Naive thymus-derived CD8-positive, alpha-beta T cell (primary cell): ENCODE results near the gene REM2. TPM values are rescaled to one million over a fixed set of nuclear protein-coding genes. Genes with fewer than 3 reads are reported as not detected.
A peak's percentile ranks its signal among the peaks of the same experiment; 100 is the strongest.
"Not testable (repeated sequence)": the region's sequence is repeated elsewhere in the genome, so short reads cannot be mapped to it uniquely, and the experiment has no call there.

Source experiments
- ATAC-seq, 2 donors: fragments of 150-1000 bp; cut with Tn5 transposase in 1 of 2; sonication (Bioruptor Pico), chemical (Tn5 transposase) in 1 of 2; 1 replicate in 1 of 2; 2 replicates in 1 of 2; pipeline ENCODE4 v1.10.0; 2021; ENCODE audit warnings: mild to moderate bottlenecking in 2 of 2, moderate library complexity in 2 of 2
- POLR2A ChIA-PET: fragments of 350-600 bp; sonication (Branson Sonifier 250); formaldehyde crosslinking; loops from one replicate; lab custom pipeline; 2021; ENCODE audit warnings: antibody characterized with exemption; lab: Charles Lee
- DNase-seq, 10 donors: peaks; one replicate each; pipeline versions ENCODE4 v3.0.0 to v3.0.0-alpha.2; 2020 to 2022
- H3K27ac Mint-ChIP-seq, 10 donors: one replicate each; pipeline ENCODE4 v1.8.0; 2020 to 2022; ENCODE audit warnings: mild to moderate bottlenecking in 10 of 10, mixed read lengths in 10 of 10, moderate library complexity in 4 of 10, inconsistent platforms in 1 of 10
- H3K27me3 Mint-ChIP-seq, 5 donors: one replicate each; pipeline ENCODE4 v1.8.0; 2021 to 2022; ENCODE audit warnings: mixed read lengths in 5 of 5
- H3K36me3 Mint-ChIP-seq, 3 donors: one replicate each; pipeline ENCODE4 v1.8.0; 2020 to 2022; ENCODE audit warnings: mixed read lengths in 3 of 3, mild to moderate bottlenecking in 2 of 3, inconsistent platforms in 1 of 3
- H3K4me1 Mint-ChIP-seq, 4 donors: one replicate each; pipeline ENCODE4 v1.8.0; 2021 to 2022; ENCODE audit warnings: mixed read lengths in 4 of 4
- H3K4me3 Mint-ChIP-seq, 10 donors: one replicate each; pipeline ENCODE4 v1.8.0; 2020 to 2022; ENCODE audit warnings: mild to moderate bottlenecking in 10 of 10, mixed read lengths in 10 of 10, moderate library complexity in 6 of 10, inconsistent platforms in 1 of 10
- H3K9me3 Mint-ChIP-seq, 9 donors: one replicate each; pipeline ENCODE4 v1.8.0; 2020 to 2022; ENCODE audit warnings: mixed read lengths in 9 of 9, mild to moderate bottlenecking in 3 of 9, inconsistent platforms in 1 of 9, moderate library complexity in 1 of 9
- polyA plus RNA-seq, 3 donors: library from polyadenylated mRNA; unstranded; fragments of 300-500 nt; fragmentation: Illumina TruSeq; gene quantifications; one replicate each; pipeline ENCODE4 v1.2.3, GENCODE V29; 2021
- total RNA-seq, 8 experiments: library from RNA in 2 of 8; stranded (reverse) in 2 of 8; gene quantifications; one replicate each; pipeline ENCODE4 v1.2.3 and lab custom pipeline; 2021 to 2026

Gene REM2
- total and polyA plus RNA-seq, 5 experiments from 2014 or later, result 0.15 to 5.7 (median 0.72) TPM

DNA sequence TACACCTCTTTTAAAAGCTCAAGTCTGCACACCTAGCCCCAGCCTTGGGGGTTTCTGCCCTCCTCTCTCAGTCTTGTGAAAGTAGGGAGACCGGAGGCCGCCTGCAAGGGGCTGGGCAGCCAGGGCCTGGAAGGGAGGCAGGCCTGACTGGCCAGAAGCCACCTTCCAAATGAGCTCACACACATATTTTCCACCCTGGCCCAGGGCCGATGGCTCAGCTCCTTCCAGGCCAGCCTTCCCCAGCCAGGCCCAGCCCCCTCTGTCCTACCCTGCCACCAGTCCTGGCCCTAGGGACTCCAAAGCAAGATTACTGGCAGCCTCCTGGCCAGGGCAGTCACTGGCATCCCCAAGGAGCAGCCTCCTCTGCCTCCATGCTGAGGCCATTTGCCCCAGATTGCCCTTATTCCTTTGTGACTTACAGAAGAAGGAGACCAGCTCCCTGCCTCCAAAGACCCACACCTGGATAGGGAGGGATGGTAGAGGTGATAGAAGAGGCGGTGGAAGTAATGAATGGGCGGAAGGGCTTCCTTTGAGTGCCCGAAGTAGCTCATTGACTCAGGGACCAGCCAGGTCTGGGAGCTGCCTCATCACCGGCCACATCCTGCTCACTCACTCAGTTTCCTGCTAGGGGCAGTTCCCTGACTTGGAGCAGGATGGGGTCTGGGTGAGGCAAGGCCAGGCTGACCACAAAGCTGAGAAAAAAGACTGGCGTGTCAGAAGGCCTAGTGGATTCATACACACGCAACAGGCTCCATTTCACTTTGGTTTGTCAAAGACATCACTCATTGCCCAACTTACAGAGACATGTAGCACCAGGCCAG lies 31.9 kb upstream of the REM2 start:
- H3K27me3 Mint-ChIP-seq, result peaks cover 6 to 36% (median 14%) of the 10 kb centered on the region in 5 donors
- H3K4me1 Mint-ChIP-seq, result peaks cover 6 to 13% (median 8%) of the 10 kb centered on the region in 4 donors
- H3K9me3 Mint-ChIP-seq, result no peaks in the 10 kb centered on the region
- H3K36me3 Mint-ChIP-seq, result no peaks in the 10 kb centered on the region
- ATAC-seq (no peak), DNase-seq (no peak)
- no peak overlapping the region for H3K4me3 Mint-ChIP-seq
- no peak overlapping the region for H3K27ac Mint-ChIP-seq
- POLR2A ChIA-PET, result interaction anchor here (0.6 to 5.0 kb wide), 6 partner anchors 9 to 57 kb away, joined by 3 to 30 read pairs (median 3); no protein-coding TSS in a partner anchor

DNA sequence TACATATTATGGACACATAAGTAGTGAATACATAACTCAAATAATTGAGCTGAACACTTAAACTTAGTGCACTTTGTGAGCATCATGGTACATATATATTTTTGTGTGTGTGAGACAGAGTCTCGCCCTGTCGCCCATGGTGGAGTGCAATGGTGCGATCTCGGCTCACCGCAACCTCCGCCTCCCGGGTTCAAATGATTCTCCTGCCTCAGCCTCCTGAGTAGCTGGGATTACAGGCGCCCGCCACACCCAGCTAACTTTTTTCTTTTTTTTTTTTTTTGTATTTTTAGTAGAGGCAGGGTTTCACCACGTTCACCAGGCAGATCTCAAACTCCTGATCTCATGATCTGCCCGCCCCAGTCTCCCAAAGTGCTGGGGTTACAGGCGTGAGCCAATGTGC lies 30.8 kb upstream of the REM2 start:
- not testable (repeated sequence) for ATAC-seq, H3K27ac Mint-ChIP-seq, H3K36me3 Mint-ChIP-seq, H3K4me3 Mint-ChIP-seq, DNase-seq, H3K9me3 Mint-ChIP-seq
- POLR2A ChIA-PET, result interaction anchor here (0.6 to 5.0 kb wide), 5 partner anchors 14 to 282 kb away, joined by 3 to 30 read pairs (median 4); no protein-coding TSS in a partner anchor
- Mint-ChIP-seq H3K27me3 (peaks cover 6 to 32% (median 10%) of the 10 kb centered on the region in 5 donors), H3K4me1 (peaks cover 8 to 17% (median 9%) of the 10 kb centered on the region in 4 donors)

DNA sequence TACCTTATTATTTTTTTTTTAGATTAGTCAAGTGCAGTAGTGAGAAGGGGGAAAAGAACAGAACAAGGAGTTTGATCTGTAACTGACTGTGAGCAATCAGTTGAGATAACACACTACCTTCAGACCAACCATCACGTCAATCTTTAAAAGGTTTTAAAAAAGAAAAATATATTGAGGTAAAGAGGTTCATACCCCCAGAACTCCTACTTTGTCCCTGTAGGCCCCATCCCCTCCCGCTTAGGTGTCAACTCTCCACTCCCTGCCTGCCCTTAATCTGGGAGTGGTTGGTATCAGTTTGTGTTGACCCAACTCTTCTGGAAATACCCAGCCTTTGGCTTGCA lies 30.5 kb upstream of the REM2 start:
- peaks cover 8 to 20% (median 11%) of the 10 kb centered on the region in 4 donors for H3K4me1 Mint-ChIP-seq
- POLR2A ChIA-PET, result interaction anchor here (0.6 to 5.0 kb wide), 7 partner anchors 13 to 296 kb away, joined by 4 to 30 read pairs (median 6); partner anchors contain the start of gene LRP10
- no peak for ATAC-seq
- H3K27ac Mint-ChIP-seq, result peak overlapping the region in 4 of 10 donors; percentile 53 to 86 (median 80)
- no peak for DNase-seq
- H3K9me3 Mint-ChIP-seq, result no peaks in the 10 kb centered on the region
- H3K4me3 Mint-ChIP-seq, result peak overlapping the region in 1 of 10 donors; percentile 86
- peaks cover 7 to 29% (median 10%) of the 10 kb centered on the region in 5 donors for H3K27me3 Mint-ChIP-seq
- no peaks in the 10 kb centered on the region for H3K36me3 Mint-ChIP-seq

DNA sequence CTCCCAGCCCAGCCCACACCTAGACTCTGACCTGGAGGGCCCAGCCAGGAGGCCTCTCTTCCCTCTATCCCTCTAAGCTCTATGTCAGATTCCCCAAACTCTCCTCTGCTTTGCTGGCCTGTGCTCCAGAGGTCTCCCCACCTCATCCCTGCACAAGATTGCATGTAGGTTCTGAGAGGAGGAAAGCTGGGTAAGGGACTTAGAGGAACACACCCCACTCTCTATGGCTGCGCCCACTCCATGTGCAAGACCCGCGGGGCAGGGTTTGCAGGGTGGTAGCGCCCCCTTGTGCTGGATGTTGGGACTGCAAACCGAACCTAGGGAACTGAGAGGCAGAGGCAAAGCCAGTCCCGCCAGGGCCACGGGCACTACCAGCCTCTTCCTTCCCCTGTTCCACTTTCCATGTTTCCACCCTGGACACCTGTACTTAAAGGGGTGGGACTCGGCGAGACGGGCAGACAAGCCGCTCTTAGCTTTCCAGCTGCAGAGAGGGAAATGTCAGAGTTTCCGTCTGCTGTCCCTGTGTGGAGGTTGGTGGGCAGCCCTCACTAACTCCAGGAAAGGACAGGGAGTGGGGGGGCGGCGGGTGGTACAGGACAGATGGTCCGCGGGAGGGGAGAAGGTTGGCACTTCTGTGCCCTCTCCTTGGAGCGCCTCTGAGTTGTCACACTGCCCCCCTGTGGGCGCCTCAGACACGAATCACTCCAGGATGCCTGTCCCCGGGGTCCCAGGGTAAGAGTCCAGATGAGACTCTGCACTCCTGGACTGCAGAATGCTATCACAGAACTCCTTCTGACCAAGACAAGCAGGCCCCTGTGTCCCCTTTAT lies 29.9 kb upstream of the REM2 start:
- ATAC-seq (peak; percentile 93 to 94), DNase-seq (peak; percentile 80 to 97 (median 88))
- no peaks in the 10 kb centered on the region for H3K36me3 Mint-ChIP-seq
- peak overlapping the region in 9 of 10 donors; percentile 48 to 86 (median 77) for H3K27ac Mint-ChIP-seq
- POLR2A ChIA-PET, result interaction anchor here (0.6 to 5.0 kb wide), 9 partner anchors 13 to 296 kb away, joined by 4 to 30 read pairs (median 5); partner anchors contain the start of gene LRP10
- H3K27me3 Mint-ChIP-seq, result peaks cover 7 to 23% (median 10%) of the 10 kb centered on the region in 5 donors
- no peaks in the 10 kb centered on the region for H3K9me3 Mint-ChIP-seq
- peaks cover 8 to 26% (median 14%) of the 10 kb centered on the region in 4 donors for H3K4me1 Mint-ChIP-seq
- peak overlapping the region; percentile 76 to 91 (median 85) for H3K4me3 Mint-ChIP-seq

DNA sequence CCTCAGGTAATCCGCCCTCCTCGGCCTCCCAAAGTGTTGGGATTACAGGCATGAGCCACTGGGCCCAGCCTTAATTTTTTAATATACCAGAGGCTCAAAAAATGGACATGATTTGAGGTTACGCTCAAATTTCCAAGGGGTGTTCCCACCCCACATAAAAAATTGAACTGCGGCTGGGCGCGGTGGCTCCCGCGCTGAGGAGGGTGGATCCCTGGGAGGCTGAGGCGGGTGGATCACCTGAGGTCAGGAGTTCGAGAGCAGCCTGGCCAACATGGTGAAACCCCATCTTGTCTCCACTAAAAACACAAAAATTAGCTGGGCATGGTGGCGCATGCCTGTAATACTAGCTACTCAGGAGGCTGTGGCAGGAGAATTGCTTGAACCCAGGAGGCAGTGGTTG lies 28.7 kb upstream of the REM2 start:
- Mint-ChIP-seq H3K27me3 (peaks cover 5 to 12% (median 10%) of the 10 kb centered on the region in 5 donors), H3K4me1 (peaks cover 10 to 34% (median 23%) of the 10 kb centered on the region in 4 donors)
- POLR2A ChIA-PET, result interaction anchor here (0.7 to 3.5 kb wide), 7 partner anchors 11 to 297 kb away, joined by 3 to 15 read pairs (median 5); partner anchors contain the start of gene LRP10
- not testable (repeated sequence) for DNase-seq, H3K27ac Mint-ChIP-seq, H3K36me3 Mint-ChIP-seq, ATAC-seq, H3K4me3 Mint-ChIP-seq, H3K9me3 Mint-ChIP-seq

DNA sequence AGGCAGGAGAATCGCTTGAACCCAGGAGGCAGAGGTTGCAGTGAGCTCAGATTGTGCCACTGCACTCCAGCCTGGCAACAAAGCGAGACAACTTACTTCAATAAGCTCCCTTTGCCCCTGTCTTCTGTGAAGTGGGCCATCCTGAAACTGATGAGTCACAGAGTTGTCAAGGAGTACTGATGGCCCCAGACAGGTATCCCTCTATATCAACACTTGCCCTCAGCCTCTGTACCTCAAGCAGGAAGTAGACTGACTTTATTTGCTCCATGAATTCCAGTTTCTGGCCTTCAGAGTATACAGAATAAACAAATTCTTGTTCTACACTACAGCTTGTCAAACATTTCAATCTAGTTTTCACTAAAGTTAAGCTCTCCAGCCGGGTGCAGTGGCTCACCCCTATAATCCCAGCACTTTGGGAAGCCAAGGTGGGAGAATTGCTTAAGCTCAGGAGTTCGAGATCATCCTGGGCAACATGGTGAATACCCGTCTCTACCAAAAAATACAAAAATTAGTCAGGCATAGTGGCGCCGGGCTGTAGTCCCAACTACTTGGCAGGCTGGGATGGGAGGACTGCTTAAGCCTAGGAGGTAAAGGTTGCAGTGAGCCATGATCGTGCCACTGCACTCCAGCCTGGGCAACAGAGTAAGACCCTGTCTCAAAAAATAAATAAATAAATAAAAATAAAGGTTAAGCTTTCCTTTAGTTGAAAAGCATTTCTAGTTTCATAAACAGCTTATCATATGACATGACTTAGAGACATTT lies 27.9 kb upstream of the REM2 start:
- DNase-seq, result no peak
- POLR2A ChIA-PET, result interaction anchor here (0.6 to 3.5 kb wide), 7 partner anchors 10 to 298 kb away, joined by 3 to 15 read pairs (median 3); no protein-coding TSS in a partner anchor
- H3K4me1 Mint-ChIP-seq, result peaks cover 10 to 34% (median 23%) of the 10 kb centered on the region in 4 donors
- ATAC-seq, result no peak
- H3K27ac Mint-ChIP-seq, result peak overlapping the region in 1 of 10 donors; percentile 9
- H3K4me3 Mint-ChIP-seq, result peak overlapping the region in 2 of 10 donors; percentile 31 to 42
- peaks cover 5 to 12% (median 11%) of the 10 kb centered on the region in 5 donors for H3K27me3 Mint-ChIP-seq
- no peaks in the 10 kb centered on the region for H3K36me3 Mint-ChIP-seq
- H3K9me3 Mint-ChIP-seq, result no peaks in the 10 kb centered on the region

DNA sequence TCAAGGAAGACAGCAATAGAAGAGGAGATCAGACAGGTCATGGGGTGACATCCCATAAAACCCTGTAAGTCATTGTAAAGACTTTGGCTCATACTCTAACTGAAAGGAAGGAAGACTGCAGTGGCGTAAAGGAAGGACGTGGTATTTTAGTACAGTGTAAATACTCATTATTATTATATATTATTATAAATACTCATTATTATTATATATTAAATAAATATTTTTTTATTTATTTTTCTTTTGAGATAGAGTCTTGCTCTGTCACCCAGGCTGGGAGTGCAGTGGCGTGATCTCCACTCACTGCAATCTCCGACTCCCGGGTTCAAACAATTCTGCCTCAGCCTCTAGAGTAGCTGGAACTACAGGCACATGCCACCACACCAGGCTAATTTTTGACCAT lies 26.6 kb upstream of the REM2 start:
- H3K36me3 Mint-ChIP-seq, result no peaks in the 10 kb centered on the region
- ATAC-seq, result no peak
- H3K9me3 Mint-ChIP-seq, result no peaks in the 10 kb centered on the region
- DNase-seq, result no peak
- H3K27me3 Mint-ChIP-seq, result peaks cover 5 to 17% (median 11%) of the 10 kb centered on the region in 5 donors
- peak overlapping the region in 1 of 10 donors; percentile 23 for H3K27ac Mint-ChIP-seq
- peaks cover 10 to 34% (median 24%) of the 10 kb centered on the region in 4 donors for H3K4me1 Mint-ChIP-seq
- POLR2A ChIA-PET, result interaction anchor here (1.8 to 6.1 kb wide), 2 partner anchors 25 to 286 kb away, joined by 8 to 24 read pairs; partner anchors contain the start of gene REM2
- H3K4me3 Mint-ChIP-seq, result no peak overlapping the region

DNA sequence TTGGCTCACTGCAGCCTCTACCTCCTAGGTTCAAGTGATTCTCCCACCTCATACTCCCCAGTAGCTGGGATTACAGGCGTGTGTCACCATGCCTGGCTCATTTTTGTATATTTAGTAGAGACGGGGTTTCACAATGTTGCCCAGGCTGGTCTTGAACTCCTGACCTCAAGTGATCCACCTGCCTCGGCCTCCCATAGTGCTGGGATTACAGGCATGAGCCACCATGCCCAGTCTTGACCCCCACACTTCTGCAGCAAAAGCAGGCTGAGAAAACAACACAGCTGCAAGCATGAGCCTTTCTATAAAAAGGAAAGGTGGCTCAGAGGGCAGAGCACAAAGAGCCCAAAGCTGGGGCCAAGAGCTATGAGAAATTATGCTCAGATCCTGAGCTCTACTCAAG lies 22.6 kb upstream of the REM2 start:
- POLR2A ChIA-PET, result interaction anchor here (0.6 to 6.1 kb wide), 8 partner anchors 9 to 47 kb away, joined by 3 to 24 read pairs (median 4); partner anchors contain the start of gene REM2
- peak in 1 of 10 donors; percentile 16 for DNase-seq
- H3K9me3 Mint-ChIP-seq, H3K27ac Mint-ChIP-seq, ATAC-seq, H3K4me3 Mint-ChIP-seq, H3K36me3 Mint-ChIP-seq: not testable (repeated sequence)
- Mint-ChIP-seq H3K4me1 (peaks cover 7 to 32% (median 20%) of the 10 kb centered on the region in 4 donors), H3K27me3 (peaks cover 5 to 26% (median 17%) of the 10 kb centered on the region in 5 donors)

DNA sequence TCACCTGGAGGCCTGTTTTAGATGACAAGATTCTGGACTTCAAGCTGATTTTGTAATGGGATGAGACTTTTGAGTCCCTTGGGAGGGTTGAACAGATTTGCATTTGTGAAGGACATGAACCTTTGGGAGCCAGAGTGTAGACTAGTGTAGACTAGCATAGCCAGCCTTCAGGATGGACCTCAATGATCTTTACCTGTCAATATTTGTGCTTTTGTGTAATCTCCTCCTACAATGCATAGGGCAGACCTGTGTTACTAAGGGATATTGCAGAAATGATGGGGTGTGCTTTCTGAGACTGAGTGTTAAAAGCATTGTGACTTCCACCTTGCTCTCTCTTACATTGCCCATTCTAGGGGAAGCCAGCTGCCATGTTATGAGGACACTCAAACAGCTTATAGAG lies 21.4 kb upstream of the REM2 start:
- Mint-ChIP-seq H3K27ac (no peak overlapping the region), H3K36me3 (no peaks in the 10 kb centered on the region), H3K27me3 (peaks cover 0 to 14% (median 11%) of the 10 kb centered on the region in 5 donors), H3K9me3 (no peaks in the 10 kb centered on the region), H3K4me3 (no peak overlapping the region), H3K4me1 (peaks cover 6 to 23% (median 19%) of the 10 kb centered on the region in 4 donors)
- ATAC-seq (no peak), DNase-seq (no peak)
- POLR2A ChIA-PET, result interaction anchor here (0.6 to 6.1 kb wide), 4 partner anchors 11 to 290 kb away, joined by 3 to 24 read pairs (median 6); partner anchors contain the start of genes MRPL52 and REM2

DNA sequence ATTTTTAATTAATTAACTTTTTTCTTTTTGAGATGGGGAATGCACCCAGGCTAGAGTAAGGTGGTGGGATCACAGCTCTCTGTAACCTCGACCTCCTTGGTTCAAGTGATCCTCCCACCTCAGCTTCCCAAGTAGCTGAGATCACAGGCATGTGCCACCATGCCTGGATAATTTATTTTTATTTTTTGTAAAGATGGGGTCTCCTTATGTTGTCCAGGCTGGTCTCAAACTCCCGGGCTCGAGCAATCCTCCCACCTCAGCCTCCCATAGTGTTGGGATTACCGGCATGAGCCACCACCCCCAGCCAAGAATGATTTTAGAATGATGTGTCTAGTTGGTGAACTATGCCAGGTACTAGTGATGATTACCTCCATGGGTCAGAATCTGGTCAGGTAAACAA lies 18.0 kb upstream of the REM2 start:
- H3K36me3 Mint-ChIP-seq, result no peaks in the 10 kb centered on the region
- peak overlapping the region in 2 of 10 donors; percentile 24 to 87 for H3K27ac Mint-ChIP-seq
- H3K4me1 Mint-ChIP-seq, result peaks cover 5 to 12% (median 6%) of the 10 kb centered on the region in 4 donors
- DNase-seq (peak in 1 of 10 donors; percentile 28), ATAC-seq (no peak)
- peaks cover 0 to 13% (median 6%) of the 10 kb centered on the region in 5 donors for H3K27me3 Mint-ChIP-seq
- H3K9me3 Mint-ChIP-seq, result no peaks in the 10 kb centered on the region
- POLR2A ChIA-PET, result interaction anchor here (0.6 to 1.5 kb wide), 2 partner anchors 11 to 49 kb away, joined by 5 to 6 read pairs; no protein-coding TSS in a partner anchor
- no peak overlapping the region for H3K4me3 Mint-ChIP-seq
